Measurements from ENCODE around the gene SGK1. TPM values are rescaled to one million over a fixed set of nuclear protein-coding genes. Genes with fewer than 3 reads are reported as not detected.

SGK1 gene
- polyA plus RNA-seq, 1 of the 3 experiments (the other 2 are of a cell fraction) = 440 TPM

- ChIA-PET CTCF (interaction anchor here (0.7 to 1.1 kb wide), 2 partner anchors 9 to 30 kb away, joined by 3 read pairs; no protein-coding TSS in a partner anchor), POLR2A (no interaction called here)
- DNase-seq = no peak
- Histone ChIP-seq H2AFZ (ENCODE audit: low read depth) (no peak overlapping the region), H3K27me3 (ENCODE audit: insufficient read depth) (no peaks in the 10 kb centered on the region), H3K27ac (ENCODE audit: low read depth in 2 of 2, low read length in 1 of 2) (no peak overlapping the region), H3K36me3 (replicated peaks in 1 of 2; ENCODE audit: control insufficient read depth in 1 of 2, insufficient read depth in 2 of 2, low read length in 1 of 2) (no peaks in the 10 kb centered on the region), H3K9me3 (no peaks in the 10 kb centered on the region), H3K4me2 (no peak overlapping the region), H3F3A (replicated peaks; ENCODE audit: insufficient read depth) (no peaks in the 10 kb centered on the region), H3K4me3 (ENCODE audit: low read depth in 2 of 2, low read length in 1 of 2) (no peak overlapping the region), H3K79me2 (ENCODE audit: insufficient read depth) (no peaks in the 10 kb centered on the region), H4K20me1 (ENCODE audit: insufficient read depth) (no peaks in the 10 kb centered on the region), H3K4me1 (ENCODE audit: control insufficient read depth in 1 of 2, insufficient read depth in 2 of 2, low read depth in 1 of 2, low read length in 1 of 2) (no peaks in the 10 kb centered on the region), H3K9me2 (no peaks in the 10 kb centered on the region), H3K9ac (no peak overlapping the region)
- TF ChIP-seq FOXM1 (IDR thresholded peaks at IDR 0.05; ENCODE audit: low read depth) (no peak), USF1 (IDR thresholded peaks at IDR 0.05; ENCODE audit: borderline replicate concordance, low read depth) (no peak), TEAD4 (IDR thresholded peaks at IDR 0.05; ENCODE audit: borderline replicate concordance, insufficient read depth) (no peak), TAF1 (IDR thresholded peaks at IDR 0.05; ENCODE audit: borderline replicate concordance, low read depth, low read length) (no peak), MEF2A (IDR thresholded peaks at IDR 0.05; ENCODE audit: borderline replicate concordance, low read depth) (no peak), CTCF (IDR thresholded peaks at IDR 0.05) (no peak), ELF1 (IDR thresholded peaks at IDR 0.05) (no peak), RXRA (IDR thresholded peaks at IDR 0.05; ENCODE audit: borderline replicate concordance, low read depth) (no peak), MAX (IDR thresholded peaks at IDR 0.05; ENCODE audit: low read depth) (no peak), POLR2AphosphoS5 (IDR thresholded peaks at IDR 0.05; ENCODE audit: low read depth, low read length) (no peak), SMC3 (IDR thresholded peaks at IDR 0.05; ENCODE audit: low read depth, low read length) (no peak), RFX5 (IDR thresholded peaks at IDR 0.05; ENCODE audit: low read length) (no peak), ZBTB33 (IDR thresholded peaks at IDR 0.05; ENCODE audit: borderline replicate concordance, low read depth) (no peak), YY1 (IDR thresholded peaks at IDR 0.05; ENCODE audit: low read depth) (no peak), RCOR1 (IDR thresholded peaks at IDR 0.05; ENCODE audit: low read length) (no peak), NFIC (IDR thresholded peaks at IDR 0.05; ENCODE audit: borderline replicate concordance) (no peak), IRF3 (IDR thresholded peaks at IDR 0.05; ENCODE audit: low read depth, low read length) (no peak), GABPA (IDR thresholded peaks at IDR 0.05; ENCODE audit: low read depth) (no peak)
- WGBS (ENCODE audit: low lambda C conversion rate) = 15% methylated on average over 1 of the region's 1 CpG
Observed at GRCh38 chr6:134204031-134204430, 113.9 kb downstream of the SGK1 start.

Data from SK-N-SH (cell line).